GM20000 (cell line): ENCODE results near the gene OSBP2.

Source experiments
- DNase-seq: peaks from one replicate; pipeline ENCODE4 v3.0.0; 2012; ENCODE audit warnings: low spot score
- CTCF ChIP-seq: IDR thresholded peaks from 2 replicates; pipeline ENCODE4 v1.5.1; 2012; ENCODE audit warnings: mild to moderate bottlenecking, control low read depth; ENCODE audit errors: extremely low read depth, missing control alignments

The OSBP2 gene

GRCh38 chr22:30926706-30927105, 232.0 kb downstream of the OSBP2 start:
- no peak for DNase-seq

GRCh38 chr22:30927806-30928205, 233.1 kb downstream of the OSBP2 start:
- DNase-seq: no peak
- no peak for TF ChIP-seq CTCF

More at GRCh38 chr22:30926706-30927105, 232.0 kb downstream of the OSBP2 start:
- no peak for TF ChIP-seq CTCF

- DNase-seq: no peak
- TF ChIP-seq CTCF: no peak
These were observed 233.7 kb downstream of the OSBP2 start for GRCh38 chr22:30928401-30928800.

GRCh38 chr22:30930228-30930627, 235.6 kb downstream of the OSBP2 start:
- no peak for DNase-seq
- no peak for TF ChIP-seq CTCF

GRCh38 chr22:30931541-30932300, 237.0 kb downstream of the OSBP2 start:
- DNase-seq: no peak
- TF ChIP-seq CTCF: no peak

GRCh38 chr22:30932661-30933060, 238.0 kb downstream of the OSBP2 start:
- no peak for TF ChIP-seq CTCF
- DNase-seq: no peak

- DNase-seq: no peak
These were observed 238.8 kb downstream of the OSBP2 start for GRCh38 chr22:30933457-30933856.

More at GRCh38 chr22:30933457-30933856, 238.8 kb downstream of the OSBP2 start:
- no peak for TF ChIP-seq CTCF
